ENCODE measurements around the gene FUS. TPM values are rescaled to one million over a fixed set of nuclear protein-coding genes. Genes with fewer than 3 reads are reported as not detected.

FUS gene
- total and polyA plus RNA-seq, 2 of the 8 experiments (the other 6 are each of a cell fraction or from before 2014, with no cell fraction given): 484 to 685 TPM

GRCh38 chr16:31138621-31139578 lies 41.0 kb upstream of the FUS start:
- H3K4me3 ChIP-seq (ENCODE audit: extremely low read depth in 1 of 4, insufficient read depth in 2 of 4, low read depth in 3 of 4, low read length in 4 of 4): no peak overlapping the region; a peak in 1 of 8 replicates
- H3K79me1 ChIP-seq (ENCODE audit: low read depth, low read length): peaks cover 4% of the 10 kb centered on the region
- H2BK120ac ChIP-seq (replicated peaks; ENCODE audit: low read depth, low read length): peak overlapping the region; percentile 5
- CTCF ChIA-PET (ENCODE audit: partially characterized antibody): interaction anchor here (0.7 to 8.1 kb wide), 8 partner anchors 10 to 185 kb away, joined by 3 to 56 read pairs (median 3); no protein-coding TSS in a partner anchor
- H3K9me3 ChIP-seq (ENCODE audit: insufficient read depth in 2 of 2, low read depth in 1 of 2, low read length in 1 of 2): no peaks in the 10 kb centered on the region
- no peak overlapping the region for H3K23ac ChIP-seq (ENCODE audit: insufficient read length)
- no peak overlapping the region for H3K4ac ChIP-seq (replicated peaks; ENCODE audit: insufficient read length, low read depth, low read length)
- POLR2A ChIA-PET (ENCODE audit: partially characterized antibody): interaction anchor here (0.6 to 34.9 kb wide), 8 partner anchors 9 to 197 kb away, joined by 3 to 713 read pairs (median 6); partner anchors contain the start of genes BCKDK, FUS, KAT8 and PRSS8
- peaks cover 0 to 6% of the 10 kb centered on the region in 2 experiments; a peak in 1 of 4 replicates for H3K79me2 ChIP-seq (ENCODE audit: control insufficient read depth in 1 of 2, insufficient read depth in 2 of 2, low read length in 2 of 2)
- peaks cover 1 to 13% (median 9%) of the 10 kb centered on the region in 4 experiments; a peak in 5 of 7 replicates for H3K27me3 ChIP-seq (replicated peaks in 1 of 4; ENCODE audit: control insufficient read depth in 3 of 4, extremely low read depth in 1 of 4, insufficient read depth in 3 of 4, low read length in 3 of 4)
- H3K9ac ChIP-seq (replicated peaks in 1 of 4; ENCODE audit: extremely low read depth in 1 of 4, low read depth in 3 of 4, low read length in 3 of 4): no peak overlapping the region
- peak overlapping the region; percentile 76; the same call in 1 of the 2 replicates for H2AK5ac ChIP-seq (ENCODE audit: low read depth, low read length)
- peak overlapping the region; percentile 38; the same call in 1 of the 2 replicates for H2BK20ac ChIP-seq (ENCODE audit: low read length)
- H3K4me1 ChIP-seq (replicated peaks in 1 of 4; ENCODE audit: control insufficient read depth in 3 of 4, insufficient read depth in 4 of 4, low read length in 3 of 4): peaks cover 5 to 39% (median 30%) of the 10 kb centered on the region in 4 experiments
- WGBS, 2 experiments (ENCODE audit: extremely low coverage in 1 of 2, insufficient coverage in 1 of 2, insufficient read length in 1 of 2, insufficient replicate concordance in 2 of 2, low coverage in 1 of 2, low lambda C conversion rate in 2 of 2, missing lambda C conversion rate in 1 of 2): 58% methylated on average over 25 of the region's 27 CpGs; no CpG with 5 or more reads in 1 of the 2 experiments
- FAIRE-seq (no peak), DNase-seq (ENCODE audit: low read depth in 1 of 2, low spot score in 2 of 2) (peak in 1 of 2 experiments; percentile 70)
- peaks cover under 1 to 4% of the 10 kb centered on the region in 2 experiments for H4K20me1 ChIP-seq (replicated peaks in 1 of 2; ENCODE audit: control insufficient read depth in 1 of 2, insufficient read depth in 2 of 2, low read length in 2 of 2)
- no peak overlapping the region for H2AFZ ChIP-seq (ENCODE audit: low read length)
- H3K18ac ChIP-seq (ENCODE audit: extremely low read depth, low read length): peak overlapping the region; percentile 72
- H2BK5ac ChIP-seq (ENCODE audit: low read depth, low read length): peak overlapping the region; percentile 71; the same call in 1 of the 2 replicates
- H3K56ac ChIP-seq (replicated peaks; ENCODE audit: insufficient read length, low read depth, low read length): no peak overlapping the region
- peaks cover 20% of the 10 kb centered on the region for H3K23me2 ChIP-seq (ENCODE audit: low read depth, low read length)
- peaks cover 0 to 1% (median 0%) of the 10 kb centered on the region in 4 experiments; a peak in 1 of 8 replicates for H3K36me3 ChIP-seq (ENCODE audit: control insufficient read depth in 2 of 4, insufficient read depth in 4 of 4, low read length in 3 of 4)
- H2BK12ac ChIP-seq (ENCODE audit: low read depth, low read length): peak overlapping the region; percentile 78; the same call in 1 of the 2 replicates
- 0 out of 2 replicates have a peak overlapping the region, but pooled peaks have one; percentile 31 for H3K27ac ChIP-seq (ENCODE audit: low read depth, low read length)
- peak overlapping the region; percentile 64; the same call in 1 of the 2 replicates for H4K8ac ChIP-seq (ENCODE audit: extremely low read depth, insufficient read depth, low read length)
- H4K91ac ChIP-seq (replicated peaks; ENCODE audit: insufficient read length, low read length): peak overlapping the region; percentile 95
- H3K4me2 ChIP-seq (ENCODE audit: insufficient read depth in 1 of 2, low read depth in 2 of 2, low read length in 2 of 2): peak overlapping the region; percentile 4 to 37; a peak in 3 of 4 replicates
- peak overlapping the region; percentile 36 for H2BK15ac ChIP-seq (ENCODE audit: low read length)
- H3K14ac ChIP-seq (ENCODE audit: insufficient read length): no peak overlapping the region
- H4K5ac ChIP-seq (ENCODE audit: insufficient read length, low read depth, low read length): peak overlapping the region; percentile 56
- TF ChIP-seq JUN (IDR thresholded peaks at IDR 0.05; ENCODE audit: low read depth, low read length) (no peak), ATF3 (IDR thresholded peaks at IDR 0.05; ENCODE audit: insufficient read depth, low read depth, low read length) (no peak), RBBP5 (IDR thresholded peaks at IDR 0.05; ENCODE audit: borderline replicate concordance, low read depth, low read length) (peak; percentile 57; the same call in 1 of the 2 replicates), TAF7 (optimal IDR thresholded peaks at IDR 0.05; ENCODE audit: borderline replicate concordance, low read depth, low read length) (no peak), NRF1 (IDR thresholded peaks at IDR 0.05; ENCODE audit: low read depth, low read length) (no peak), KDM5A (IDR thresholded peaks at IDR 0.05; ENCODE audit: low read length) (no peak), BRCA1 (IDR thresholded peaks at IDR 0.05; ENCODE audit: low read depth, low read length) (no peak), POU5F1 (IDR thresholded peaks at IDR 0.05; ENCODE audit: low read depth, low read length) (no peak), EP300 (IDR thresholded peaks at IDR 0.05; ENCODE audit: borderline replicate concordance in 1 of 2, low read depth in 2 of 2, low read length in 2 of 2) (no peak)
